Parathyroid adenoma (tissue), 2 donors: ENCODE data around the gene C15orf39.

Experiments
- H2AFZ ChIP-seq: fragments of 300-600 bp; sonication (generic); one replicate; pipeline ENCODE4 v1.7.0; 2017; ENCODE audit warnings: antibody characterized with exemption, mild to moderate bottlenecking
- H3K27ac ChIP-seq: fragments of 300-600 bp; sonication (generic); one replicate; pipeline ENCODE4 v1.7.0; 2017
- H3K27me3 ChIP-seq: fragments of 300-600 bp; sonication (generic); one replicate; pipeline ENCODE4 v1.7.0; 2017; ENCODE audit warnings: low read length; ENCODE audit not compliant: control insufficient read depth, insufficient read depth
- H3K36me3 ChIP-seq: fragments of 300-600 bp; sonication (generic); one replicate; pipeline ENCODE4 v1.7.0; 2017; ENCODE audit warnings: low read length; ENCODE audit not compliant: control insufficient read depth, insufficient read depth
- H3K4me1 ChIP-seq: fragments of 300-600 bp; sonication (generic); one replicate; pipeline ENCODE4 v1.7.0; 2017; ENCODE audit warnings: control low read depth
- H3K4me2 ChIP-seq: fragments of 300-600 bp; sonication (generic); one replicate; pipeline ENCODE4 v1.7.0; 2017; ENCODE audit warnings: low read length
- H3K4me3 ChIP-seq: fragments of 300-600 bp; sonication (generic); one replicate; pipeline ENCODE4 v1.7.0; 2017; ENCODE audit warnings: low read depth, low read length
- H3K79me2 ChIP-seq: fragments of 300-600 bp; sonication (generic); one replicate; pipeline ENCODE4 v1.7.0; 2017; ENCODE audit warnings: control low read depth
- H3K9ac ChIP-seq: fragments of 300-600 bp; sonication (generic); one replicate; pipeline ENCODE4 v1.7.0; 2017; ENCODE audit warnings: mild to moderate bottlenecking
- H3K9me3 ChIP-seq: fragments of 300-600 bp; sonication (generic); one replicate; pipeline ENCODE4 v1.7.0; 2017; ENCODE audit warnings: low read length; ENCODE audit not compliant: control insufficient read depth
- TF ChIP-seq, protein P1 (sequence below): fragments of 300-600 bp; sonication (generic); IDR thresholded peaks from one replicate; pipeline ENCODE4 v1.7.0; 2017; ENCODE audit warnings: antibody characterized with exemption, mild to moderate bottlenecking
- donor health status: primary hyperparathyroidism.

Gene C15orf39

GRCh38 chr15:75177360-75178071 lies 24.2 kb upstream of the C15orf39 start:
- H2AFZ ChIP-seq = no peak overlapping the region
- no peak overlapping the region for H3K27ac ChIP-seq
- H3K79me2 ChIP-seq = no peaks in the 10 kb centered on the region
- H3K9me3 ChIP-seq = no peaks in the 10 kb centered on the region
- no peaks in the 10 kb centered on the region for H3K27me3 ChIP-seq
- H3K36me3 ChIP-seq = no peaks in the 10 kb centered on the region
- H3K9ac ChIP-seq = no peak overlapping the region
- H3K4me2 ChIP-seq = no peak overlapping the region
- H3K4me3 ChIP-seq = no peak overlapping the region
- no peaks in the 10 kb centered on the region for H3K4me1 ChIP-seq
- TF ChIP-seq, protein P1, sequence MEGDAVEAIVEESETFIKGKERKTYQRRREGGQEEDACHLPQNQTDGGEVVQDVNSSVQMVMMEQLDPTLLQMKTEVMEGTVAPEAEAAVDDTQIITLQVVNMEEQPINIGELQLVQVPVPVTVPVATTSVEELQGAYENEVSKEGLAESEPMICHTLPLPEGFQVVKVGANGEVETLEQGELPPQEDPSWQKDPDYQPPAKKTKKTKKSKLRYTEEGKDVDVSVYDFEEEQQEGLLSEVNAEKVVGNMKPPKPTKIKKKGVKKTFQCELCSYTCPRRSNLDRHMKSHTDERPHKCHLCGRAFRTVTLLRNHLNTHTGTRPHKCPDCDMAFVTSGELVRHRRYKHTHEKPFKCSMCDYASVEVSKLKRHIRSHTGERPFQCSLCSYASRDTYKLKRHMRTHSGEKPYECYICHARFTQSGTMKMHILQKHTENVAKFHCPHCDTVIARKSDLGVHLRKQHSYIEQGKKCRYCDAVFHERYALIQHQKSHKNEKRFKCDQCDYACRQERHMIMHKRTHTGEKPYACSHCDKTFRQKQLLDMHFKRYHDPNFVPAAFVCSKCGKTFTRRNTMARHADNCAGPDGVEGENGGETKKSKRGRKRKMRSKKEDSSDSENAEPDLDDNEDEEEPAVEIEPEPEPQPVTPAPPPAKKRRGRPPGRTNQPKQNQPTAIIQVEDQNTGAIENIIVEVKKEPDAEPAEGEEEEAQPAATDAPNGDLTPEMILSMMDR = no peak

DNA sequence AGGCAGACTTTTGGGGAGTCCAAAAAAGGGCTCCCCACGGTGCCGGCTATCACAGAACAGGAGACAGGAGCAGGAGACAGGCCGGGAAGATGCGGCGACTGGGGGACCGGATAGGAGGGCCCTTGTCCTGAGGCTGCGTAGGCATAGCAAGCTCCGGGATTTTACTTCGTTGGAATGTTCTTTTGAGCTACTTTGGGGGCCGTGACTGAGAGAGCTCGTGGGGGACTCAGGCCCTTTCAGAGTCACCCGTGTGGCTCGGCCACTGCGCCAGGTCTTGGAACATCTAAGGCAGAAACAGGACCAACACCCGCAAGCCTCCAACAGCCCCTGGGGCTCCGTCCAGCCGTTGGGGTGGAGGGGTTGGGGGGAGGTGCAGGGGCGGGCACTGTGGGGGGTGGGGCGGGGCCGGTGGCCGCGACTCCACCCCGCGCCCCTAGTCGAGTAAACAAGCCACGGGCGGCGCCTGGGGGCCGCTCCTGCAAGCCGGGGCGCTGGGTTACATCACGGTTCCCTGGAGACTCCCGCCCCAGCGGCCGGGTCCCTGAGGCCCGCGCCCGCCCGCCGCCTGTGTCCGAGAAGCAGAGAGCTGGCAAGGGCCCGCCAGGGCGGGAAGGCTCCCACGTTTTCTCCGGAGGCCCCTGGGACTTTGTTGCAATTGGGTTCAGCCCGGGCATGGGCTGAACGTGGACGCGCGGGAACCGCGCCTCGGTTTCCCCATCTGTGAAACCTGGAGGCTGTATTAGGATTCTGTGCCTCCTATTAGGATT lies 23.3 kb upstream of the C15orf39 start:
- H3K9ac ChIP-seq = no peak overlapping the region
- no peak overlapping the region for H3K27ac ChIP-seq
- H3K4me3 ChIP-seq = no peak overlapping the region
- H3K4me2 ChIP-seq = no peak overlapping the region
- no peaks in the 10 kb centered on the region for H3K9me3 ChIP-seq
- H2AFZ ChIP-seq = peak overlapping the region; percentile 56
- no peaks in the 10 kb centered on the region for H3K27me3 ChIP-seq
- H3K4me1 ChIP-seq = no peaks in the 10 kb centered on the region
- TF ChIP-seq, protein P1 = no peak
- H3K79me2 ChIP-seq = no peaks in the 10 kb centered on the region
- H3K36me3 ChIP-seq = no peaks in the 10 kb centered on the region

DNA sequence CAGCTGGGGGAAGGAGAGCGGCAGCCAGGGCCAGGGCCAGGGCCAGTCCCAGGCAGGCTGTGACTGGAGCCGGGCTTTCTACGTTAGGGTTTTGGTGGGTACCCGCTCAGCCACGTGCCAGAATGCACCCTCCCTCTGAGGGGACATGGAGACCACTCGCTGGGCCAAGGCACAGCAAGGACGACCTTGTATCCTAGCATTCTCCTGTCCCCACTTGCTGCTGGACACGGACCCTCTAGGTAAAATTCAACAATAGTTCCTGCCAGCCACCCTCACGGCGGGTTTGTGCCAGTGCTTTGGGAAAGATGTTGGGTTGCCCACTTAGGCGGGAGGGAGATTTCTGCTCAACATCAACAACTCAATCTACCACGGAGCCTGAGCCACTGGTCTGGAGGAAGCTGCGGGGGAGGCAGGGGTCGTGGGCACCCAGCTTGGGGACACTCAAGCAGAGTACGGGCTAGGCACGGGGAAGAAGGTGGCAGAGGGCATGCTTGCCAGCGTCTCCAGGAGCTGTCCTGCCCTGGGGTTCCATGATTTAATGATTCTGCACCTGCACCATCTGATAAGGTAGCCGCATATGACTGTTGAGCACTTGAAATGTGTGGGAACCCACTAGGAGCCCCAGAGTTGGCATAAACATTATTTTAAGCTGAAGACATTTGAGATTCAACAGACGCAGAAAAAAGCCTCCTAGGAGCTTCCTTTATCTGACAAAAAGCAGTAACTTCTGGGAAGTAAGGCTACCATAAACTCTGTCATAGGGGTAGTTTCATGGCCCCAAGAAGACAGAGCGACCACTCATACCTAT lies 22.5 kb upstream of the C15orf39 start:
- Histone ChIP-seq H3K27me3 (no peaks in the 10 kb centered on the region), H3K4me1 (no peaks in the 10 kb centered on the region), H3K4me3 (no peak overlapping the region), H3K9ac (no peak overlapping the region), H3K36me3 (no peaks in the 10 kb centered on the region), H2AFZ (peak overlapping the region; percentile 56), H3K9me3 (no peaks in the 10 kb centered on the region), H3K27ac (no peak overlapping the region), H3K79me2 (no peaks in the 10 kb centered on the region), H3K4me2 (no peak overlapping the region)
- TF ChIP-seq, protein P1 = no peak

GRCh38 chr15:75179746-75180140 lies 21.9 kb upstream of the C15orf39 start:
- H3K36me3 ChIP-seq = no peaks in the 10 kb centered on the region
- H3K4me1 ChIP-seq = no peaks in the 10 kb centered on the region
- H3K9me3 ChIP-seq = no peaks in the 10 kb centered on the region
- H3K27me3 ChIP-seq = no peaks in the 10 kb centered on the region
- H3K79me2 ChIP-seq = no peaks in the 10 kb centered on the region
- no peak overlapping the region for H3K27ac ChIP-seq
- TF ChIP-seq, protein P1 = no peak
- no peak overlapping the region for H2AFZ ChIP-seq
- no peak overlapping the region for H3K4me2 ChIP-seq
- H3K9ac ChIP-seq = no peak overlapping the region
- H3K4me3 ChIP-seq = no peak overlapping the region
